Epithelial cell of prostate (primary cell): ENCODE data around the gene DDX49.

ENCODE experiments used
- DNase-seq: peaks from one replicate; pipeline ENCODE4 v3.0.0-alpha.2; 2011; ENCODE audit warnings: low read depth, low spot score
- H3K27ac ChIP-seq: fragments of 450-650 bp; 2 replicates; pipeline ENCODE4 v1.5.1; 2017; ENCODE audit warnings: mild to moderate bottlenecking

DDX49 gene

GRCh38 chr19:18966307-18966706 is 46.8 kb downstream of the DDX49 start:
- DNase-seq, result no peak
- H3K27ac ChIP-seq, result no peak overlapping the region

- H3K27ac ChIP-seq, result peak overlapping the region; percentile 69
- DNase-seq, result no peak
Observed at GRCh38 chr19:18967358-18968146, 48.0 kb downstream of the DDX49 start.

GRCh38 chr19:18969931-18970659 is 50.6 kb downstream of the DDX49 start:
- no peak for DNase-seq
- peak overlapping the region; percentile 68 for H3K27ac ChIP-seq

GRCh38 chr19:18972301-18972811 is 52.8 kb downstream of the DDX49 start:
- no peak for DNase-seq
- no peak overlapping the region for H3K27ac ChIP-seq

GRCh38 chr19:18972851-18973250 is 53.3 kb downstream of the DDX49 start:
- no peak overlapping the region for H3K27ac ChIP-seq
- DNase-seq, result no peak

- peak overlapping the region; percentile 52 for H3K27ac ChIP-seq
- DNase-seq, result no peak
Observed at GRCh38 chr19:18975011-18975410, 55.5 kb downstream of the DDX49 start.

GRCh38 chr19:18975869-18976268 is 56.4 kb downstream of the DDX49 start:
- no peak overlapping the region for H3K27ac ChIP-seq
- no peak for DNase-seq
